IPS-NIHi7 (cell line): ENCODE results near the gene RABL2A.
"Not testable (repeated sequence)": the region's sequence is repeated elsewhere in the genome, so short reads cannot be mapped to it uniquely, and the experiment has no call there.

Source experiments
- DNase-seq: peaks from one replicate; pipeline ENCODE4 v3.0.0; 2012; ENCODE audit warnings: mixed read lengths; ENCODE audit errors: extremely low spot score

RABL2A gene

GRCh38 chr2:113609822-113610221 lies 17.2 kb upstream of the RABL2A start:
- not testable (repeated sequence) for DNase-seq

- not testable (repeated sequence) for DNase-seq
Measured at GRCh38 chr2:113621002-113621401, 6.1 kb upstream of the RABL2A start.

- not testable (repeated sequence) for DNase-seq
Measured at GRCh38 chr2:113625906-113626305, 1.2 kb upstream of the RABL2A start.

DNA sequence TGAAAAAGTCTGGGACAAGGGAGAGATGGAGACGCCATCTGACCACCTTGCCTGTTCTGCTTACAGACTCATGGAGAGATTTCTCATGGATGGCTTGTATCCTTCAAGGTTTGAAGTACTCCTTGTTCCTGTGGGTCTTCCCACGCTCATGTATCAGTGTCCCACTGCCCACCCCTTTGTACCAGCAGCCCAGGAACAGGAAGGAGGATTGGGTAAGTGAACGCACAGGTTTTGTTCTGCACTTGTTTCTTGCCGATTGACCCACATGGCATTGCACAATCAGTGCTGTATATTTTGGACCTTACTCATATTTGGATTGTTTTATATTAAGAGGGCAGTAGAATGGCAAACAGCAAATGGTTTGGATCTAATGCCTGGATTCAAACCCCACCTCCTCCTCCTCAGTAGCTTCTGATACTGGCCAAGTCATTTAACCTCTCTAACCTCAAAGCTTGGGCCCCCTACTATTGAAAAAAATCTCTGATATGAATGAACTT lies 5.8 kb downstream of the RABL2A start:
- not testable (repeated sequence) for DNase-seq

DNA sequence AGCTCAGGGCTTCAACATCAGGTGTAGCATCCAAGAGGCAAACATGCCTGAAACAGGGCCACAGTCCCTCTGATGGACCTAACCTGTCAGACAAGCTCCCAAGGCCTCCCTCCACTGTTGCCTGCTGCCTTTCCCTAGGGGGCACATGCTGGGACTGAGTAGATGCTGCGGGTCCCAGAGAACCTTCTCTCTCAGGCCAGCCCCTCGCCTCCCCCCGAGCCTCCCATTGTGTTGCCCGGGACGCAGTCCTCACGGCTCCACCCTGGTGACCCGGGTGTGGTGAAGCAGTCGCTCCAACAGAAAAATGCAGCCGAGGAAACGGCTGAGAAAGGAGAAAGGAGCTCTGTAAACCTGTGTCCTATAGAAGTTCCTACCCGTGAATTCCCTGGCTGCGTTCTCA lies 8.3 kb downstream of the RABL2A start:
- DNase-seq: not testable (repeated sequence)

DNA sequence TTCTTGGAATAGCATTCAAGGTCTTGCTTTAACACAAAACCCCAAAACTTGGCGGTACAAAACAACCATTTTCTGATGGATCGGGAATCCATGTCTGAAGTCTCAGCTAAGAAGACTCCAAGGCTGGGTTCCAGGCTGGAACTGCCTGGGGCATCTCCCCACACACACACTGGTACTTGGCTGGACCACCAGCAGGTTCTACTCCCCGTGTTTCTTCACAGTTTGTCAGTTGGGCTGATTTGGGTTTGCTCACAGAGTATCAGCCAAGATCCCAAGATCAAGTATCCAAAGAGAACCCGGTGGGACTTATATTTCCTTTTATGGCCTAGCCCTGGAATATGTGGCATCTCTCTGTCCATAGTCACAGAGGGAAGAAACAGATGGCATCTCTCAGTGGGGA lies 9.2 kb downstream of the RABL2A start:
- DNase-seq: not testable (repeated sequence)

DNA sequence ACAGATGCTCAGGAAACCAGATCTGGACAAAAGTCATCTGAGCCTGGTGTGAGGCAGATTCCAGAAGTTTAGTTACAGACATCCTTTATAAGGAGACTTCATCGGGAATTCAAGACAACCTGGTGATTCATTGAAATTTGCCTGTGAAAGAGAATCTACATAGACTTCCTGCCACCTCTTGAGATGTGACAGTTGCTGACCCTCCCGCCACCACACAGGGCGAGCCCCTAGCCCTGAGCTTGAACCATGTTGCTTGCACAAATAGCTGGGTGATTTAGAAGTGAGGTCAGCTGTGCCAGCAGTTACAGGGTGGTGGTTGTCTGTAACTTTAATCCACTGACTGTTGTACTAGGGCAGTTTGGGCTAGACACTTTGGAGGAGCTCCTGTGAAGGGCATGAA lies 11.0 kb downstream of the RABL2A start:
- DNase-seq: not testable (repeated sequence)

DNA sequence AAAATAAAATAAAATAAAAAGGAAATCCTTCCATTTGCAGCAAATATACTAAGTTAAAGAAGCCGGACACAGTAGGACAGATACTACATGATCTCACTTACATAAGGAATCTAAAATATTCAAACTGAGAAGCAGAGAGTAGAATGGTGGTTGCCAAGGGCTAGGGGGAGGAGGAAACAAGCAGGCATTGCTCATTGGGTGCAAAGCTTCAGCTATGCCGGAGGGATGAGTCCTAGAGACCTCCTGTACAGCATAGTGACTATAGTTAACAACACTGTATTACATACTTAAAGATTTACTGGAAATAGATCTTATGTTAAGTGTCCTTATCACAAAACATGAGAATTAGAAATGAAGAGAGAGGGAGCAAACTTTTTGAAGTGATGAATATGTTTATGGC lies 19.2 kb downstream of the RABL2A start:
- not testable (repeated sequence) for DNase-seq

DNA sequence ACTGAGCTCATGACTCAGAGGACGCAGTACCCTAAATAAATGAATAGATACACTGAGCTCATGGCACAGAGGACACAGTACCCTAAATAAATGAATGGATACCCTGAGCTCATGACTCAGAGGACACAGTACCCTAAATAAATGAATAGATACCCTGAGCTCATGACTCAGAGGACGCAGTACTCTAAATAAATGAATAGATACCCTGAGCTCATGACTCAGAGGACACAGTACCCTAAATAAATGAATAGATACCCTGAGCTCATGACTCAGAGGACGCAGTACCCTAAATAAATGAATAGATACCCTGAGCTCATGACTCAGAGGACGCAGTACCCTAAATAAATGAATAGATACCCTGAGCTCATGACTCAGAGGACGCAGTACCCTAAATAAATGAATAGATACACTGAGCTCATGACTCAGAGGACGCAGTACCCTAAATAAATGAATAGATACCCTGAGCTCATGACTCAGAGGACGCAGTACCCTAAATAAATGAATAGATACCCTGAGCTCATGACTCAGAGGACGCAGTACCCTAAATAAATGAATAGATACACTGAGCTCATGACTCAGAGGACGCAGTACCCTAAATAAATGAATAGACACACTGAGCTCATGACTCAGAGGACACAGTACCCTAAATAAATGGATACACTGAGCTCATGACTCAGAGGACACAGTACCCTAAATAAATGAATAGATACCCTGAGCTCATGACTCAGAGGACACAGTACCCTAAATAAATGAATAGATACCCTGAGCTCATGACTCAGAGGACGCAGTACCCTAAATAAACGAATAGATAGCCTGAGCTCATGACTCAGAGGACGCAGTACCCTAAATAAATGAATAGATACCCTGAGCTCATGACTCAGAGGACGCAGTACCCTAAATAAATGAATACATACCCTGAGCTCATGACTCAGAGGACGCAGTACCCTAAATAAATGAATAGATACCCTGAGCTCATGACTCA lies 24.1 kb downstream of the RABL2A start:
- DNase-seq: not testable (repeated sequence)

- not testable (repeated sequence) for DNase-seq
Measured at GRCh38 chr2:113652599-113652998, 25.5 kb downstream of the RABL2A start.

- not testable (repeated sequence) for DNase-seq
Measured at GRCh38 chr2:113656031-113656624, 29.1 kb downstream of the RABL2A start.

- DNase-seq: not testable (repeated sequence)
Measured at GRCh38 chr2:113657735-113658134, 30.7 kb downstream of the RABL2A start.

- not testable (repeated sequence) for DNase-seq
Measured at GRCh38 chr2:113663285-113664060, 36.4 kb downstream of the RABL2A start.

DNA sequence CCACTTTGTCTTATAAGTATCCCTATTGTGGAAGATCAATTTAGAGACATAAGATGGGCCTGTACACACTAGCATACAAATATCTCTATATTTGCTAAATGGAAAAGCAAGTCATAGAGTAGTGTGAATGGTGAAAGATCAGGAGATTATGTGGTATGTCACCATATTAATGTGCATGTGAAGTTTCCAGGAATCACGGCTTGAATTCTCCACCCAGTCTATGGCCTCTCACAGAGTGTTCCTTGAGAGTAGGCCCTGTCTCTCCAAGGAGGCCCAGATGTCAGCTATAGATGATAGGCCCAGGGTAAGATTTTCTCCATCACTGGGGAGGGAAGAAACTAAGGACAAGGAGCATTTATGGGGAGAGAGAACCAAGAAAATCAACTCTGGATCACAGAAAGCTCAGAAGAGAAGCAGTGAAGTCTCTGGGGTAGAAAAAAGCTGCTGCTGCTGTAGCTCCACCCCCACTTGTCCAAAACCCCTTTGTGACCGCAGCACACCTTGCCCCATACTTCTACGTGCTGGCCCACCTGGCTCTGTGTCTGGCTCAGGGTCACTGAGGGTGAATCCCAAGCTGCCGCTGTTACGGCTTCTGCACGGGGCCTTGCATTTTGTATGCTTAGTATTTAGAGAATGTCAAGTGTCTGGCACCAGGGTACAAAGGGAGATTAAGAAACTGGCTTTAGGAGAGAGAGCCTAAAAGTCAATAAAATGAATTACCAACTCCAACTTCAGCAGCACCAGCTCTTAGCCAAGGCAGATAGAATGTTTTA lies 37.9 kb downstream of the RABL2A start:
- not testable (repeated sequence) for DNase-seq

DNA sequence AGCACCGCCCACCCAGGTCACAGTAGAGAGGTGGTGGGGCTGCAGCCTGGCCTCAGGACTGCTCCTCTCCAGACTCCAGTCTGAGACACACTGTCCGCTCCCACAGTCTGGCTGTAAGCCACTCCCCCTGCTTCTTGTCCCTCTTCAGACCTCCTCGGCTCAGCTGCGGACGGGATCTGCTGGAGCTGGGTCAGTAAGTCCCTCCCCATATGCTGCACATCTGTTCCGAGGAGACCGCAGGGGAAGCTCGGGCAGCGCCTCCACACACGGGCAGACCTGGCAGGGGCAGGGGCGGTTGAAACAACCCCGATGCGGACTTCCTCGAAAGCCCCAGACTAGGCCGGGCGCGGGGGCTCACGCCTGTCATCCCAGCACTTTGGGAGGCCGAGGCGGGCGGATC lies 41.9 kb downstream of the RABL2A start:
- DNase-seq: not testable (repeated sequence)

GRCh38 chr2:113672326-113672932 lies 45.4 kb downstream of the RABL2A start:
- peak; percentile 24 for DNase-seq

- no peak for DNase-seq
Measured at GRCh38 chr2:113675875-113676274, 48.8 kb downstream of the RABL2A start.

- DNase-seq: no peak
Measured at GRCh38 chr2:113676623-113677266, 49.7 kb downstream of the RABL2A start.

- DNase-seq: no peak
Measured at GRCh38 chr2:113677330-113677729, 50.3 kb downstream of the RABL2A start.

DNA sequence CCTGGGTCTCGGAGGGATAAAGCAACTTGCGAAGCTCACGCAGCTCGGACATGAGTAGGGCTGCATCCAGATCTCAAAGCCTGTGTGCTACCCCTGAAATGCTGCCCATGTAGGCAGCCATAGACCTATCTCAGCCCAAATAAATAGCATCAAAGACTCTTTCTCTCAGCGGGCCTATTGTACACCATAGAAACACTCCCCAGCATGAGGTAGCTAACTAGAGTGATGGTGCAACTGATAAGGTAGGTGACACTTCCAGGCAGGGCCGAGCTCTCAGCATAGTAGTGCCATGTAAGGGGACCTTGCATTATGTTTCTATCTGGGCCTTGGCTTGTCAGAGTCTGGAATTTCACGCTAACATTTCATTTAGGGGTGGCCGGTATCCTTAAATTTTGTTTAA lies 52.4 kb downstream of the RABL2A start:
- peak; percentile 26 for DNase-seq
